GM19468 (cell line): ENCODE measurements around the gene RYK.
"Not testable (repeated sequence)": the region's sequence is repeated elsewhere in the genome, so short reads cannot be mapped to it uniquely, and the experiment has no call there.

Experiments
- ATAC-seq: cut with Tn5 transposase; IDR thresholded peaks from one replicate; pipeline ENCODE4 v1.9.1; 2021; ENCODE audit warnings: mild to moderate bottlenecking, moderate library complexity, moderate number of reproducible peaks; ENCODE audit not compliant: unreplicated experiment; ENCODE audit errors: extremely low read depth

Gene RYK

GRCh38 chr3:134228035-134228434 is 22.6 kb downstream of the RYK start:
- ATAC-seq: no peak

GRCh38 chr3:134224796-134225156 is 25.9 kb downstream of the RYK start:
- ATAC-seq: not testable (repeated sequence)

DNA sequence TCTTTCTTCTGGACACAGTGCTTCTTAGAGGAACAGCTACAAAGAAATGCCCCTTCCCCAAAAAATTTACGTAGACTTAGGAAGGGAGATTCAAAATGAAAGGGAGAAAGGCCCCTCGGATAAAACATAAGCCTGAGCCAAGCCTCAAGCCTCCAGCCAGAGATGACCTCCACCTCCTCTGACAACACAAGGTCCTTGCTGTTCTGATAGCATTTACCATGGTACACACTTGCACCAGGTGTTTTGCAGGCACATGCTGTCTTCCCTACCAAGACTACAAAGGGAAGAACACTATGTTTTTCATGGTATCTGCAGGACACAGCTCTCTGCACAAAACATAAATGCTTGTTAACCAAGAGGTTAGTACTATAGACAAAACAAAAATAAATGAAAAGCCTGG is 27.8 kb downstream of the RYK start:
- no peak for ATAC-seq

GRCh38 chr3:134216851-134217250 is 33.8 kb downstream of the RYK start:
- ATAC-seq: no peak

DNA sequence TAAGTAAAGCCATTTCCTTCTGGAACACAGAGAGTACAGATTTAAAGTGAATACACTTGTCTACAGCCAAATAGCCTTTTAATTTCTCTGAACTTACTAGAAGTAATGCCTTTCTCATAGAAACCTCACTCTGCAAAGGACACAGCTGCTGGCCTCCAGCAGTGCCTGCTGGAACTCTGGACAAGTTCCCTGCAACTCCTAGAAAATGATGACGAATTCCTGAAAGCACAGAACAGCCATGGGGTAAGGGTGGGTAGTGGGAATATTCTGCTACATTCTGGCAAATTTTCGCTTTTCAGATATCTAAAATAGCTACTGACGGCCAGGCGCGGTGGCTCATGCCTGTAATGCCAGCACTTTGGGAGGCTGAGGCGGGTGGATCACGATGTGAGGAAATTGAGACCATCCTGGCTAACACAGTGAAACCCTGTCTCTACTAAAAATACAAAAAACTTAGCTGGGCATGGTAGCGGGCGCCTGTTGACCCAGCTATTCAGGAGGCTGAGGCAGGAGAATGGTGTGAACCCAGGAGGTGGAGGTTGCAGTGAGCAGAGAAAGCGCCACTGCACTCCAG is 34.4 kb downstream of the RYK start:
- ATAC-seq: no peak

DNA sequence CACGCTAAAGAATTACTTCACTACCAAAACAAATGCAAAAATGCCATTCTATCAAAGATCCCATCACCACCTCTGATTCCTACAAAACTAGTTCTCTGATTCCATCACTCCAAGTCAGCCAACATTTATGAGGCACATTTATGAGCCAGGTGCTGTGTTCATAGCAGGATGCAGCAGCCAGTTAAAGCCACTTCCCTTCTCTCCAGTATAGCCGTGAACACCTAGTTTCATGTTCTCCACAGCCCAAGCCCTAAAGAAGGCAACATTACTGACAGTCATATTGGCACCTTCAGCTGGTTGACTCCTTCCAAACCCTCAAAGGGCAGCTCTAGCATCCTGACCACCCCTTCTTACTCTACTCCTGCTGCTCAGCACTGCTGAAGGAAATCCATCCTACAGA is 36.4 kb downstream of the RYK start:
- ATAC-seq: no peak

GRCh38 chr3:134212967-134213665 is 37.5 kb downstream of the RYK start:
- ATAC-seq: no peak

DNA sequence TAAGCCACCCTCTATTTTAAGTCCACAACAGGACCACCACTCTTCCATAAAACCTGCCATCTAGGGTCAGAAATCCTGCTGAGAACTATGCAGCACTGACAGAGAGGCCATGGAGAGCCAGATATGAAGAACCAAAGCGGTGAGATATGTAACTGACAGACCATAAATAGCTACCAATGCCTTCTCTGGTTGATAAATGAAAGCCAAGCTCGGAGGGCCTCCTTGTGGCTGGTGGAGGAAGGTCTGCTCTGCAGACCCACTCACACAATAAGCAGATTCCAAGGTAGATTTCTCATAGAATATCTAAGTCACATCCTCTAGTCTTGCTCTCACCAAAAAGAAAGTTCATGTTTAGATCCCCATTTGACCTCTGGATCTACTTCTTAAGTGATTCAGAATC is 38.9 kb downstream of the RYK start:
- ATAC-seq: peak; percentile 73

DNA sequence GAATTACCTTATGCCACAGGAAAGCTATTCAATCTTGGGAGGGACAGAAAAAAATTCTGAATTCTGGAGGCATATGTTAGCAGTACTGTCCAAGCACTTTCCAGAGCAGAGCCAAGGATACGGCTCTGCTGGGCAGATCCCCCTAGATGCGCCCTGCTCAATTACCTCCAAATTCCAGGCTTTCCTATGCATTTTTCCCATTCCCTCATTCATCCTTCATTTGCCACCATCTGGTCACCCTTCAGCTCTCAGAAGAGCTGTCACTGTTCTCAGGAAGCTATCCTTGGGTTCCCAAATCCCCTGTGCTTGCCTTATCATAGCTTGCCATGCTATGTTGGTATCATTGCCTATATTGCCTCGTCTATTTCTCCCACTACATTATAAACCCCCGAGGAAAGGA is 45.2 kb downstream of the RYK start:
- ATAC-seq: no peak

GRCh38 chr3:134201201-134202130 is 49.2 kb downstream of the RYK start:
- ATAC-seq: no peak

DNA sequence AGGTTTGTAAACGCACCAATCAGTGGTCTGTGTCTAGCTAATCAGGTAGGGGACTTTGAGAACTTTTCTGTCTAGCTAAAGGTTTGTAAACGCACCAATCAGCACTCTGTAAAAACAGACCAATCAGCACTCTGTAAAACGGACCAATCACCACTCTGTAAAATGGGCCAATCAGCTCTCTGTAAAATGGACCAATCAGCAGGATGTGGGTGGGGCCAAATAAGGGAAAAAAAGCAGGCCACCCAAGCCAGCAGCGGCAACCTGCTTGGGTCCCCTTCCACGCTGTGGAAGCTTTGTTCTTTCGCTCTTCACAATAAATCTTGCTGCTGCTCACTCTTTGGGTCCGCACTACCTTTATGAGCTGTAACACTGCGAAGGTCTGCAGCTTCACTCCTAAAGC is 50.8 kb downstream of the RYK start:
- ATAC-seq: not testable (repeated sequence)

- ATAC-seq: no peak
Observed at GRCh38 chr3:134199240-134199639, 51.4 kb downstream of the RYK start.

GRCh38 chr3:134198414-134198813 is 52.2 kb downstream of the RYK start:
- no peak for ATAC-seq

DNA sequence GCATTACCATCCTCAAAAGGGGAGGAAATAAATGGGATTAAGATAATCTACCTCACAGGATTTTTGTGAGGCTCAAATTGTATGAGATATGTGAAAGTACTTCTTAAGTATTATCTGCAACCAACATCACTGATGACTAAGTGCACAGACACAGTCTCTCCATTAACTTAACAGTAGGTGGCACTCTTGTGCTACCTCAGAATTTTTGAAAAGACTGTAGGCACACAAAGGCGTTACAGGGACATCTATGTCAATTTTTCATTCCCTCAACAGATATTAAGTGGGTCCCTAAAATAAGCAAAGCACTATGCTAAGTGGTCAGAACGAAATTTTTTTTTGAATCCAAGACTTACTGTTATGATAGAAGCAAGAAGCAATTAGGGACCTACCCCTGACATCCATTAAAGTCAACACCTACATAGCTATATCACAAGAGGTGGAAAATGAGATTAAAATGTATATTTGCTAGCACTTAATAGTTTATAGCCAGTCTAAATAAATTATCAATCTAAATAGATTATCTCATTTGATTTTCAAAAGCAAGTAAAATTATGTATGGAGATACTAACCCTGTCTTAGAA is 52.9 kb downstream of the RYK start:
- ATAC-seq: no peak

GRCh38 chr3:134194247-134194646 is 56.4 kb downstream of the RYK start:
- ATAC-seq: no peak

DNA sequence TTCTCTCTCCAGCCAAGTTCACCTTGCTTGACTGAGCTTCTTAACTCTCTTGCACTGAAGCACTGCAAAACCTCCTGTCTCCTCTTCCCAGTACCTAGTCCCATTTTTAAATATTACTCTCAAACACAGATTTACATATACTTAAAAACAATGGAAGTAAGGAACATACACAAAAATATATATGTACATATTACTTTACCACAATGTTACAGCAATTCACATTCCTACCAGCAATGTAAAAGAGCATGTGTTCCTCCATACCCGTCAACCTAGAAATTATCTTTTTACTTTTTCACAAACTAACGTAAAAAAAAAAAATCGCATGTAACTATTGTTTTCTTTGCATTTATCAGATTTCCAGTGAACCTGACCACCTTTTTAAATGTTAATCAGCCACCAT is 60.4 kb downstream of the RYK start:
- ATAC-seq: no peak

GRCh38 chr3:134189849-134190248 is 60.8 kb downstream of the RYK start:
- no peak for ATAC-seq

- no peak for ATAC-seq
Observed at GRCh38 chr3:134186391-134186790, 64.3 kb downstream of the RYK start.

- ATAC-seq: no peak
Observed at GRCh38 chr3:134180761-134181160, 69.9 kb downstream of the RYK start.

DNA sequence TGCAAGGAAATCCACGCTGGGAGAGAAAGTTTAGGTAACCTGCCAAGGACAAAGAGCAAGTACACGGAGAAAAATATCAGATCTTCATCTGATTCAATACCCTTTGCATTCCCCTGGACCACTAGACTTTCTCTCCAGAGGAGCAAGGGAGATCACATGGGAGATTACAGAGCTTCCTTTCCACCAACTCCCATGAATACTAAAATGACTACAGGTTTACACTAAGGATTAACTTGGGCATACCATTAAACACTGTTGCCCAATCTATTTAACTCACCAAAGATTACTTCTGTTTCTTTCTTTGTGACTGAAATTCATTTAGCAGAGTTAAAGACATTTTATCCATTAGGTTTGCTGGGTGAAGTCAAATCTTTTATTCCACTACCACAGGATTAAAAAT is 71.2 kb downstream of the RYK start:
- no peak for ATAC-seq

- no peak for ATAC-seq
Observed at GRCh38 chr3:134163096-134163495, 87.6 kb downstream of the RYK start.
